Renal cortex interstitium (tissue), 11 donors: Measurements from ENCODE around the gene STK32C. TPM values are rescaled to one million over a fixed set of nuclear protein-coding genes. Genes with fewer than 3 reads are reported as not detected.

Source experiments
- DNase-seq, 11 donors: peaks; one replicate each; pipeline ENCODE4 v3.0.0-alpha.2; 2013; ENCODE audit warnings: low read depth in 9 of 11, low spot score in 4 of 11; ENCODE audit errors: extremely low read depth in 1 of 11
- polyA plus RNA-seq, 3 donors: library from polyadenylated mRNA; unstranded; fragments of 120-200 nt; gene quantifications; one replicate each; pipeline ENCODE4 v1.2.1, GENCODE V29; 2013; ENCODE audit not compliant: insufficient read length in 3 of 3

Gene STK32C
- polyA plus RNA-seq, 3 donors, result 11.6 to 13.9 (median 12.9) TPM

GRCh38 chr10:132293813-132294520 is 13.8 kb downstream of the STK32C start:
- DNase-seq, result no peak

- no peak for DNase-seq
Observed at GRCh38 chr10:132293201-132293812, 14.4 kb downstream of the STK32C start.

- DNase-seq, result no peak
Observed at GRCh38 chr10:132292287-132293200, 15.2 kb downstream of the STK32C start.

- DNase-seq, result no peak
Observed at GRCh38 chr10:132291826-132292225, 15.9 kb downstream of the STK32C start.

- DNase-seq, result no peak
Observed at GRCh38 chr10:132290631-132291030, 17.1 kb downstream of the STK32C start.

GRCh38 chr10:132289439-132289838 is 18.3 kb downstream of the STK32C start:
- DNase-seq, result no peak

GRCh38 chr10:132283604-132284382 is 24.0 kb downstream of the STK32C start:
- no peak for DNase-seq

GRCh38 chr10:132282667-132283603 is 24.8 kb downstream of the STK32C start:
- no peak for DNase-seq

GRCh38 chr10:132281915-132282666 is 25.7 kb downstream of the STK32C start:
- DNase-seq, result no peak

GRCh38 chr10:132280646-132281074 is 27.1 kb downstream of the STK32C start:
- no peak for DNase-seq

- DNase-seq, result no peak
Observed at GRCh38 chr10:132279873-132280645, 27.7 kb downstream of the STK32C start.

GRCh38 chr10:132277311-132277741 is 30.4 kb downstream of the STK32C start:
- no peak for DNase-seq

GRCh38 chr10:132276706-132277105 is 31.0 kb downstream of the STK32C start:
- no peak for DNase-seq

- no peak for DNase-seq
Observed at GRCh38 chr10:132276179-132276675, 31.5 kb downstream of the STK32C start.

GRCh38 chr10:132275426-132276178 is 32.1 kb downstream of the STK32C start:
- DNase-seq, result no peak

- no peak for DNase-seq
Observed at GRCh38 chr10:132274986-132275385, 32.8 kb downstream of the STK32C start.
